Frontal cortex (tissue), 4 donors: ENCODE data around the gene REX1BD. TPM values are rescaled to one million over a fixed set of nuclear protein-coding genes. Genes with fewer than 3 reads are reported as not detected.

Experiments
- DNase-seq, 2 donors: peaks; one replicate each; pipeline ENCODE4 v3.0.0; 2012; ENCODE audit warnings: low spot score in 2 of 2
- FAIRE-seq: peaks from 2 replicates; lab custom pipeline; 2012; peaks lifted over from hg19 to GRCh38; lab: Jason Lieb, UNC
- total RNA-seq: library from RNA; depleted of rRNA; stranded (reverse); fragments of >200 nt; gene quantifications from one replicate; pipeline ENCODE4 v1.2.3, GENCODE V29; 2014
- donor health status: control.
- donor health status: control.
- donor health status: control.

Gene REX1BD
- total RNA-seq, 1 donor from 2014 or later, result 17.1 TPM

- FAIRE-seq, result no peak
Observed at GRCh38 chr19:18610556-18611326, 22.1 kb downstream of the REX1BD start.

GRCh38 chr19:18611327-18612050, 22.9 kb downstream of the REX1BD start:
- peak in 1 of 2 donors; percentile 55 for DNase-seq

More at GRCh38 chr19:18610556-18611326, 22.1 kb downstream of the REX1BD start:
- DNase-seq, result peak in 1 of 2 donors; percentile 39

DNA sequence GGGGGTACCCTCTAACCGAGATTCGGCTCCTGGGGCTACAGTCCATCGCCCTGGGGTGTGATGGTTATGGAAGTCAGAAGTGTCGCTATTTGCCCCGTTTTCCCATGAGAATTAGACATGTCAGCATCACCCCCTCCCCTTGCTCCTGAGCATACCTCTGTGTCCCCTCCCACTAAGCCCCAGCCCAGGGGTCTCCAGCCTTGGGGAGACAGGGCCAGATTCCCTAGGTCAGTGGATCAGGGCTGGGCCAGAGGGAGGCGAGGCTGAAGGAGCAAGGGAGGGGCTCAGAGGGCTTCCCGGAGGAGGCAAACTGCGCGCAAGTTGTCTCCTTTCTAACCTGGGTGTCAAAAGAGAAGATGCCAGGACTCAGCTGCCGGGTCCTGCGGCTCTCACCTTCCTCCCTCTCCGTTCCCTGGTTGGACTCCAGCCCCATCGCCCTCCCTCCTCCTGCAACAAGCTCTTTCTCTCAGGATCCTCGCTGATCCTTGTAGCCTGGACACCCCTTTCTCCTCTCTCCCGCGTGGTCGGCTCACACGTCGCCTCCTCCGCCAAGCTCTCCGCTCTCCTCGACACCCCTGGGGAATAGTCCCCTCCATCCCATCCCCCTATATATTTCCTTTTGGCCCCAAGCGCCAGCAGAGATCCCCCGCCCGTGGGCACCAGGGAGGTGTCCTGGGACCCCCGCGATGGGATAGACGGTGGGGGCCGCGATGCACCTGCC, 23.6 kb downstream of the REX1BD start:
- no peak for FAIRE-seq

More at GRCh38 chr19:18611327-18612050, 22.9 kb downstream of the REX1BD start:
- no peak for FAIRE-seq

GRCh38 chr19:18612772-18613588, 24.4 kb downstream of the REX1BD start, which contains the start of gene TMEM59L:
Gene TMEM59L, plus strand, starts transcription at chr19:18612870. Its CDS starts 89 bp downstream, at chr19:18612959.
- DNase-seq, result peak; percentile 85 to 86
- no peak for FAIRE-seq

More for the DNA sequence above, 23.6 kb downstream of the REX1BD start:
- DNase-seq, result peak in 1 of 2 donors; percentile 52

GRCh38 chr19:18613589-18614234, 25.1 kb downstream of the REX1BD start:
- no peak for DNase-seq

DNA sequence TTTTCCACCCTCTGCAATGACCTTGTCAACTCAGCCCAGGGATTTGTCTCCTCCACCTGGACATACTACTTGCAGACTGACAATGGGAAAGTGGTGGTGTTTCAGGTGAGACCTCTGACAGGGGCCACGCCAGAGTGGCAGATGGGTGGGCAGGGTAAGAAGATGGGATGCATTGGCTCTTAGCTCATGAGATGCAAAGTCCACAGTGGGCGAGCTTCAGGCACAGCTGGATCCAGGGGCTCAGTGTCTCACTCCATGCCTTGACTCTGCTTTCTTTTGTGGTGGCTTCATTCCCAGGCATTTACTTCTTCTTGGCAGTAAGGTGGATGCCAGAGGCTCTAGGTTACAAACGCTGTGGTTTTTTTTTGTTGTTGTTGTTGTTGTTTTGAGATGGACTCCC, 27.4 kb downstream of the REX1BD start:
- DNase-seq (no peak), FAIRE-seq (no peak)

More at GRCh38 chr19:18613589-18614234, 25.1 kb downstream of the REX1BD start:
- no peak for FAIRE-seq

- FAIRE-seq, result no peak
- no peak for DNase-seq
Observed at GRCh38 chr19:18617562-18617961, 29.0 kb downstream of the REX1BD start.

DNA sequence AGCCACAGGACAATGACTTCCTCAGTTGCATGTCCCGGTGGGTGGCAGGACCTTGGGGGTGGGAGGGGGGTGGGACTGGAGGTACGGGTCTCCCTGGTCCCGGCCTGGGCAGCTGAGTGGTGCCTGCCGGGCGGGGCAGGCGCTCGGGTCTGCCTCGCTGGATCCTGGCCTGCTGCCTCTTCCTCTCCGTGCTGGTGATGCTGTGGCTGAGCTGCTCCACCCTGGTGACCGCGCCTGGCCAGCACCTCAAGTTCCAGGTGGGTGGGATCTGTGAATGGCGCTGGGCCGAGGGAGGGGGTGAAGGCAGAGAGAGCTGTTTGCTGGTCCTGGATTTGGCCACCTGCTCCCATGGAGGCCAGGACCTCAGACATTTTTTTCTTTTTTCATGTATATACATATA, 29.6 kb downstream of the REX1BD start:
- FAIRE-seq (no peak), DNase-seq (no peak)

- no peak for FAIRE-seq
- no peak for DNase-seq
Observed at GRCh38 chr19:18620311-18620710, 31.7 kb downstream of the REX1BD start.

DNA sequence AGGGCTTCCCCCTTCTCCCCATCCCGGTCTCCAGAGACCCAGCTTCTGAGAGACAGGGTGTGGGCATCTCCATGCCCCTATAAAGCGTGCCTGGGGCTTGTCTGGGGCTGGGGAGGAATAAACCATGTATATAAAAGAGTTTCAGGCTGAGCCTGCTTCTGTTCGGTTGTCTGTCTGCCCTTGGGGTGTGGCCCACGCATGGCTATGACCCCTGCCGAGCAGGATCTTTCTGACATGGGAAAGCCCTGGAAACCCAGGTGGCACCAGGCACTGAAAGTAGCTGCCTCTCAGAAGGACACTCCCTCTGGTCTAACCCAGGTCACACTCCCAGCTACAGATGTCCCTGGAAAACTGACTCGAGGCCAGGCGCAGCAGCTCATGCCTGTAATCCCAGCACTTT, 32.3 kb downstream of the REX1BD start:
- FAIRE-seq (no peak), DNase-seq (no peak)

- DNase-seq, result no peak
- FAIRE-seq, result no peak
Observed at GRCh38 chr19:18626906-18627305, 38.3 kb downstream of the REX1BD start.

GRCh38 chr19:18629166-18630088, 40.8 kb downstream of the REX1BD start:
- DNase-seq (no peak), FAIRE-seq (no peak)

DNA sequence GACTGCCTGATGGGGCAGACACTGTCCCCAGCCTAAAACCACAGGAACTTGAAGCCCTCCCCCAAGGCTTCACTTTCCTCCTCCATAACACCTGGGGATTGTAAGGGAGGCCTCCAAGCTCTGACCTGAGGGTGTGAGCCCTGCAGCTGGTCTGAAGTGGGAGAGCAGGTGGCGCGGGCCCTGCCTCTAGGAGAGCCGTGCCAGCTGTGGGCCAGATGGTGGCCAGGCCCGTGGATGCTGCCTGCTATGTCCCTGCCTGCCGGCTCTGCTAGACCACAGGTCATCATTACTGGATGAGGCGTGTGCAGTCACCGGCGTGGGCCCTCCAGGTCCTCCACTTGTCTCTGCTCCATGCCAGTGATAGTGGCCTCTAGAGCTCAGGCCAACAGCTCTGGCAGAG, 44.7 kb downstream of the REX1BD start:
- FAIRE-seq (no peak), DNase-seq (no peak)

GRCh38 chr19:18634612-18635297, 46.2 kb downstream of the REX1BD start:
- no peak for DNase-seq
- no peak for FAIRE-seq

DNA sequence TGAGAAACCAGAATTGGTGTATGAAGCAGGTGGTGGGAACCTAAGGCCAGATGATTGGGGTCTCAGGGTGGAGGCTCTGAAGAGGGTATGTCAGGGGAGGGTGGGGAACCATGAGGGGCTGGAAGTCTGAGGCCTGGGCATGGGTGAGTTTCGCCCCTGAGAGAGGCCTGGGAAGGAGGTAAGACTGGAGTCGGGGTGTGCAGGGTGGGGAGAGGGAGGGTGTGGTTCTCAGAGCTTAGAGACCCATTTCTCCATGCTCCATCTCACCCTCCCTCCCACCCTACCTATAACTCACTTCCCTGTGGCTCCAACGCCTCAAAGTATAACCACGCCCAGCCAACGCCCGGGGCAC, 47.2 kb downstream of the REX1BD start:
- no peak for DNase-seq
- no peak for FAIRE-seq

- no peak for FAIRE-seq
- peak; percentile 97 to 99 for DNase-seq
Observed at GRCh38 chr19:18636183-18636968, 47.8 kb downstream of the REX1BD start.
